IMR-90 (cell line): ENCODE measurements around the gene NDUFB10. TPM values are rescaled to one million over a fixed set of nuclear protein-coding genes. Genes with fewer than 3 reads are reported as not detected.

Experiments used
- ATAC-seq: fragments of 200-7000 bp; cut with Tn5 transposase; 2 replicates; pipeline ENCODE4 v1.9.1; 2020; ENCODE audit warnings: low read depth, mild to moderate bottlenecking, moderate library complexity
- BruUV-seq: library from RNA; stranded (reverse); fragments of 400-500 nt; replicated peaks from 2 replicates; lab custom pipeline; 2021; lab: Mats Ljungman, UMichigan
- CTCF ChIA-PET: fragments of 300-600 bp; formaldehyde crosslinking; extraction: SDS; loops from one replicate; lab custom pipeline; 2021; ENCODE audit warnings: antibody characterized with exemption; lab: Yijun Ruan, JAX
- POLR2A ChIA-PET: fragments of 300-600 bp; sonication (Branson Sonifier 250); formaldehyde crosslinking; loops from one replicate; lab custom pipeline; 2022; ENCODE audit warnings: antibody characterized with exemption; ENCODE audit not compliant: unreplicated experiment; lab: Charles Lee
- DNase-seq: peaks from one replicate; pipeline ENCODE4 v3.0.0; 2013
- H2AFZ ChIP-seq: replicated peaks from 2 replicates; pipeline ENCODE3; 2013; ENCODE audit warnings: low read length, mild to moderate bottlenecking; ENCODE audit not compliant: poor library complexity
- H2AK5ac ChIP-seq: 2 replicates; pipeline ENCODE4 v1.6.1; 2013; ENCODE audit warnings: low read depth, low read length, inconsistent platforms
- H2AK9ac ChIP-seq: replicated peaks from 2 replicates; pipeline ENCODE3; 2013; ENCODE audit warnings: mild to moderate bottlenecking, low read depth, low read length, moderate library complexity; ENCODE audit not compliant: poor library complexity
- H2BK120ac ChIP-seq: 2 replicates; pipeline ENCODE4 v1.6.1; 2013; ENCODE audit warnings: low read depth, low read length, inconsistent platforms
- H2BK15ac ChIP-seq: 3 replicates; pipeline ENCODE4 v1.6.1; 2013; ENCODE audit warnings: low read depth, low read length, inconsistent platforms
- H2BK20ac ChIP-seq: 2 replicates; pipeline ENCODE4 v1.6.1; 2013; ENCODE audit warnings: low read depth, mild to moderate bottlenecking, inconsistent platforms, low read length, moderate library complexity
- H2BK5ac ChIP-seq: 2 replicates; pipeline ENCODE4 v1.6.1; 2013; ENCODE audit warnings: mild to moderate bottlenecking, low read depth, low read length, inconsistent platforms; ENCODE audit not compliant: poor library complexity, severe bottlenecking
- H3K14ac ChIP-seq: replicated peaks from 2 replicates; pipeline ENCODE4 v1.6.1; 2013; ENCODE audit warnings: low read depth, low read length, inconsistent platforms
- H3K18ac ChIP-seq: 2 replicates; pipeline ENCODE4 v1.6.1; 2013; ENCODE audit warnings: low read depth, low read length, control low read depth
- H3K23ac ChIP-seq: 2 replicates; pipeline ENCODE4 v1.6.1; 2013; ENCODE audit warnings: low read depth, low read length, inconsistent platforms
- H3K27ac ChIP-seq: 2 replicates; pipeline ENCODE4 v1.5.1; 2013; ENCODE audit warnings: mild to moderate bottlenecking, control low read depth, low read length; ENCODE audit not compliant: insufficient read depth
- H3K27me3 ChIP-seq: 2 replicates; pipeline ENCODE4 v1.6.1; 2013; ENCODE audit warnings: low read length; ENCODE audit not compliant: control insufficient read depth, insufficient read depth
- H3K36me3 ChIP-seq: 2 replicates; pipeline ENCODE4 v1.6.1; 2013; ENCODE audit warnings: low read length, mixed read lengths; ENCODE audit not compliant: control insufficient read depth, insufficient read depth
- H3K4ac ChIP-seq: 2 replicates; pipeline ENCODE4 v1.6.1; 2013; ENCODE audit warnings: low read depth, low read length, inconsistent platforms
- H3K4me1 ChIP-seq: 2 replicates; pipeline ENCODE4 v1.6.1; 2013; ENCODE audit warnings: low read length, mixed read lengths; ENCODE audit not compliant: control insufficient read depth, insufficient read depth
- H3K4me2 ChIP-seq: 2 replicates; pipeline ENCODE4 v1.6.1; 2013; ENCODE audit warnings: low read depth, mild to moderate bottlenecking, control low read depth, low read length, moderate library complexity
- H3K4me3 ChIP-seq: 2 replicates; pipeline ENCODE4 v1.5.1; 2013; ENCODE audit warnings: low read depth, mild to moderate bottlenecking, control low read depth, low read length, moderate library complexity; ENCODE audit not compliant: insufficient read depth
- H3K56ac ChIP-seq: 2 replicates; pipeline ENCODE4 v1.6.1; 2013; ENCODE audit warnings: low read length, inconsistent platforms; ENCODE audit not compliant: insufficient read depth; ENCODE audit errors: extremely low read depth
- H3K79me1 ChIP-seq, 2 experiments: 2 replicates each; pipeline ENCODE4 v1.6.1; 2013; ENCODE audit warnings: low read length in 2 of 2, inconsistent platforms in 1 of 2, low read depth in 1 of 2
- H3K9ac ChIP-seq: 2 replicates; pipeline ENCODE4 v1.6.1; 2013; ENCODE audit warnings: low read depth, low read length, control low read depth
- H3K9me1 ChIP-seq: 2 replicates; pipeline ENCODE4 v1.6.1; 2013; ENCODE audit warnings: low read length, inconsistent platforms; ENCODE audit not compliant: insufficient read depth
- H3K9me3 ChIP-seq: 2 replicates; pipeline ENCODE4 v1.6.1; 2013; ENCODE audit warnings: low read length; ENCODE audit not compliant: control insufficient read depth, insufficient read depth
- H4K20me1 ChIP-seq: 2 replicates; pipeline ENCODE4 v1.6.1; 2013; ENCODE audit warnings: low read length, inconsistent platforms; ENCODE audit not compliant: insufficient read depth
- H4K5ac ChIP-seq: 2 replicates; pipeline ENCODE4 v1.6.1; 2013; ENCODE audit warnings: mild to moderate bottlenecking, low read depth, low read length, control low read depth
- H4K8ac ChIP-seq, 2 experiments: 2 replicates each; pipeline ENCODE4 v1.6.1; 2013; ENCODE audit warnings: low read depth in 2 of 2, low read length in 2 of 2, control low read depth in 1 of 2, inconsistent platforms in 1 of 2
- H4K91ac ChIP-seq: 2 replicates; pipeline ENCODE4 v1.6.1; 2013; ENCODE audit warnings: low read depth, low read length, inconsistent platforms; ENCODE audit not compliant: insufficient read depth
- BHLHE40 ChIP-seq: fragments of 150-350 bp; IDR thresholded peaks from 2 replicates; pipeline ENCODE4 v1.6.1; 2016; ENCODE audit warnings: mild to moderate bottlenecking, low read depth, low read length
- CTCF ChIP-seq: conservative IDR thresholded peaks from 2 replicates; pipeline ENCODE4 v1.5.1; 2012; ENCODE audit warnings: mild to moderate bottlenecking, low read depth, low read length, improper control_type of control experiment
- ELK1 ChIP-seq: fragments of 150-350 bp; IDR thresholded peaks from 2 replicates; pipeline ENCODE4 v1.6.1; 2016; ENCODE audit warnings: low read depth, mild to moderate bottlenecking, low read length, moderate library complexity, borderline replicate concordance
- MAFK ChIP-seq: IDR thresholded peaks from 2 replicates; pipeline ENCODE4 v1.6.1; 2012; ENCODE audit warnings: low read depth, low read length, improper control_type of control experiment
- MAZ ChIP-seq: IDR thresholded peaks from 2 replicates; pipeline ENCODE4 v1.6.1; 2012; ENCODE audit warnings: low read depth, mild to moderate bottlenecking, low read length, improper control_type of control experiment, moderate library complexity, borderline replicate concordance
- RAD21 ChIP-seq: IDR thresholded peaks from 2 replicates; pipeline ENCODE4 v1.6.1; 2012; ENCODE audit warnings: low read length, improper control_type of control experiment
- RFX5 ChIP-seq: IDR thresholded peaks from 2 replicates; pipeline ENCODE4 v1.8.0; 2012; ENCODE audit warnings: low read depth, mild to moderate bottlenecking, low read length, moderate library complexity
- SMC3 ChIP-seq: fragments of 150-350 bp; IDR thresholded peaks from 2 replicates; pipeline ENCODE4 v1.6.1; 2016; ENCODE audit warnings: low read depth, mild to moderate bottlenecking, antibody characterized with exemption, low read length, moderate library complexity
- WGBS, 2 experiments: methylation state at CpG; one replicate each; pipeline versions ENCODE4 v1.1.5 to v1.1.7; 2013; ENCODE audit warnings: missing lambda C conversion rate in 2 of 2; ENCODE audit not compliant: insufficient read length in 1 of 2; ENCODE audit errors: extremely low coverage in 2 of 2; 5-methylcytosine and 5-hydroxymethylcytosine counted together
- dilution Hi-C: fragments of 300-500 bp; cut with HindIII; formaldehyde crosslinking; loops from one replicate; pipeline ENCODE4 v1.14.3; 2018; ENCODE audit warnings: low sequenced_read_pairs; ENCODE audit not compliant: unreplicated experiment
- in situ Hi-C: fragments of 300-500 bp; cut with MboI; formaldehyde crosslinking; loops from 3 replicates; pipeline ENCODE4 v1.14.3; 2019; ENCODE audit warnings: low sequenced_read_pairs, inconsistent platforms, mixed read lengths
- intact Hi-C: fragments of 100-400 bp; cut with micrococcal nuclease; formaldehyde crosslinking; loops from 2 replicates; pipeline ENCODE4 v1.10.0; 2022
- polyA plus RNA-seq, 3 experiments: library from polyadenylated mRNA; depleted of rRNA; stranded (reverse); fragments of >200 nt; gene quantifications; 2 replicates each; pipeline ENCODE4 v1.2.3, GENCODE V29; 2012; ENCODE audit warnings: low replicate concordance in 1 of 3
- total RNA-seq: library from RNA; depleted of rRNA; stranded (reverse); fragments of >200 nt; gene quantifications from 2 replicates; pipeline ENCODE4 v1.2.3, GENCODE V29; 2012

The NDUFB10 gene
- total and polyA plus RNA-seq, 2 of the 4 experiments (the other 2 are of a cell fraction) = 189 to 220 TPM

- TF ChIP-seq RFX5 = no peak
- TF ChIP-seq RAD21 = no peak
These were observed 30.1 kb downstream of the NDUFB10 start, which contains the start of gene SYNGR3 (continued) for GRCh38 chr16:1989209-1990100.

DNA sequence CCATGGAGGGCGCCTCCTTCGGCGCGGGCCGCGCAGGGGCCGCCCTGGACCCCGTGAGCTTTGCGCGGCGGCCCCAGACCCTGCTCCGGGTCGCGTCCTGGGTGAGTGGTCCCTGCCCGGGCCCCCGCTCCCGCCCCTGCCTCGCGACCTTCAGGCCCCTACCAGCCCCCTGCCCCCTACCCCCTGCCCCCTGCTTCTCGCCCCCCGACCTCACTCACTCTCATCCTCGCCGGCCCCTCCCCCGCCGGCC, 30.7 kb downstream of the NDUFB10 start:
- no peak overlapping the region for H2BK5ac ChIP-seq
- H2AK9ac ChIP-seq = no peak overlapping the region
- H3K79me1 ChIP-seq = peaks cover 16 to 24% of the 10 kb centered on the region in 2 experiments
- no peak overlapping the region for H3K18ac ChIP-seq
- no peak overlapping the region for H3K56ac ChIP-seq
- no peak overlapping the region for H3K9ac ChIP-seq
- H2AFZ ChIP-seq = peak overlapping the region; percentile 75
- no TSS peak for BruUV-seq
- H4K8ac ChIP-seq = no peak overlapping the region
- H3K9me3 ChIP-seq = peaks cover 2% of the 10 kb centered on the region; the same call in 1 of the 2 replicates
- no peak overlapping the region for H3K27ac ChIP-seq
- 0% methylated on average over 7 of the region's 25 CpGs; no CpG with 5 or more reads in 1 of the 2 experiments for WGBS, 2 experiments
- TF ChIP-seq RFX5 (no peak), BHLHE40 (no peak), CTCF (no peak), MAFK (no peak), ELK1 (no peak), SMC3 (no peak), MAZ (no peak), RAD21 (no peak)
- H2AK5ac ChIP-seq = no peak overlapping the region
- no peak overlapping the region for H2BK120ac ChIP-seq
- H2BK20ac ChIP-seq = no peak overlapping the region
- H3K23ac ChIP-seq = no peak overlapping the region
- no peak overlapping the region for H4K91ac ChIP-seq
- ChIA-PET POLR2A (no interaction called here), CTCF (no interaction called here)
- peaks cover 13% of the 10 kb centered on the region for H3K36me3 ChIP-seq
- intact Hi-C loops = no loop called here
- in situ Hi-C loops = no loop called here
- DNase-seq (no peak), ATAC-seq (no peak)
- no peaks in the 10 kb centered on the region for H4K20me1 ChIP-seq
- H3K4me3 ChIP-seq = peak overlapping the region; percentile 52
- no peak overlapping the region for H3K14ac ChIP-seq
- H3K4ac ChIP-seq = no peak overlapping the region
- H3K4me1 ChIP-seq = peaks cover 18% of the 10 kb centered on the region
- peaks cover 17% of the 10 kb centered on the region for H3K27me3 ChIP-seq
- peak overlapping the region; percentile 32 for H3K4me2 ChIP-seq
- dilution Hi-C loops = no loop called here
- no peak overlapping the region for H2BK15ac ChIP-seq
- no peak overlapping the region for H4K5ac ChIP-seq
- H3K9me1 ChIP-seq = peaks cover 19% of the 10 kb centered on the region
